Measurements from ENCODE around the gene COX5A. TPM values are rescaled to one million over a fixed set of nuclear protein-coding genes. Genes with fewer than 3 reads are reported as not detected.

COX5A gene
- total RNA-seq, 2 experiments from 2014 or later: 342 TPM

DNA sequence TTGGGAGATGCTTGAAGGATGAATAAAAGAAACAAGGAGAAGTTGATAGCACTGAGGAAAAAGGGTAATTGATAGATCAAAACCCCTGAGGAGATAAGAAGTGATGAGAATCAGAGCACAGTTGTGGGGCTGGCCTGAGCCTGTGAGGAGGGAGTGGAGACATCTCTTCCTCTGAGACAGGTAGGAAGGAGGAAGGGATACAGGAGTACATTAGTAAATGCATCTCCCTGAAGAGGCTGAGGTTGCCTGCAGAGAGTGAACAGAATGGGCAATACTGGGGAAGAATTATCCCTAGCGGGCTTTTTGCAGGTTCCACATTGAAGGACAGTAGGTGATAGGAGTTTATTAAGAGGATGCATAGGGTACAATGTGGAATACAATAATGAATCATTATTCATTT lies 40.2 kb upstream of the COX5A start:
- Mint-ChIP-seq H3K36me3 (ENCODE audit: low read depth) (no peaks in the 10 kb centered on the region), H3K27me3 (peaks cover 10% of the 10 kb centered on the region), H3K4me3 (no peak overlapping the region), H3K9me3 (no peaks in the 10 kb centered on the region), H3K27ac (no peak overlapping the region), H3K4me1 (ENCODE audit: low read depth) (peaks cover 14% of the 10 kb centered on the region)
- POLR2A ChIA-PET: interaction anchor here (1.0 kb wide), 1 partner anchor 45 kb away, joined by 3 read pairs; the partner anchor contains the start of gene PPCDC
- intact Hi-C loops (cut with micrococcal nuclease): no loop called here
- DNase-seq (no peak), ATAC-seq (no peak)
- TF ChIP-seq CTCF (IDR thresholded peaks at IDR 0.05): no peak
- CTCF ChIA-PET: interaction anchor here (0.8 to 2.6 kb wide), 4 partner anchors 23 to 226 kb away, joined by 3 to 13 read pairs (median 4); no protein-coding TSS in a partner anchor

DNA sequence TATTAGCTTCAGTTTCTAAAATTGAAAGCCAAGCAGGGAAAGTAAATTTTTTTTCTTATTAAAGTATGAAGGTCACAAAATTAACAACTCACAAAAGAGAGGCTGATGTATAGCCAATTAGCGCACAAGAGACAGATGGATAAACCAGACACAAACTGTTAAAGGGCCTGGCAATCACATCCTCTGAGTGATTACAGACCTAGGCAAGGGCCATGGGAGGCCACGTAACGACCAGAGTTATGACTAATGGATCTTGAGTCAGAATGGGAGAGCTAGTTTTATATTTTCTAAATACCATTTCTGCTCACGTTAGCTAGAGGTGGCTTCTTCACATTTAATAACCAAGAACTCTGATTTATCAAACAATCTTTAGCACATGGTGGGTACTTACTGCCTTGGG lies 39.7 kb upstream of the COX5A start:
- ATAC-seq (peak; percentile 90), DNase-seq (peak; percentile 67)
- Mint-ChIP-seq H3K27ac (no peak overlapping the region), H3K27me3 (peaks cover 15% of the 10 kb centered on the region), H3K4me1 (ENCODE audit: low read depth) (peaks cover 14% of the 10 kb centered on the region), H3K36me3 (ENCODE audit: low read depth) (no peaks in the 10 kb centered on the region), H3K9me3 (no peaks in the 10 kb centered on the region), H3K4me3 (no peak overlapping the region)
- POLR2A ChIA-PET: interaction anchor here (1.0 kb wide), 1 partner anchor 46 kb away, joined by 3 read pairs; the partner anchor contains the start of gene PPCDC
- intact Hi-C loops (cut with micrococcal nuclease): no loop called here
- CTCF ChIA-PET: interaction anchor here (0.9 to 1.8 kb wide), 3 partner anchors 18 to 226 kb away, joined by 4 to 5 read pairs (median 4); no protein-coding TSS in a partner anchor
- TF ChIP-seq CTCF (IDR thresholded peaks at IDR 0.05): no peak

GRCh38 chr15:74976159-74976558 lies 38.3 kb upstream of the COX5A start:
- ATAC-seq: no peak
- Mint-ChIP-seq H3K9me3 (no peaks in the 10 kb centered on the region), H3K27ac (no peak overlapping the region), H3K4me3 (no peak overlapping the region), H3K4me1 (ENCODE audit: low read depth) (peaks cover 14% of the 10 kb centered on the region), H3K36me3 (ENCODE audit: low read depth) (no peaks in the 10 kb centered on the region), H3K27me3 (peaks cover 12% of the 10 kb centered on the region)
- no peak for DNase-seq
- ChIA-PET CTCF (interaction anchor here (0.8 to 1.1 kb wide), 3 partner anchors 8 to 15 kb away, joined by 4 read pairs; no protein-coding TSS in a partner anchor), POLR2A (interaction anchor here (0.6 kb wide), 1 partner anchor 54 kb away, joined by 3 read pairs; no protein-coding TSS in a partner anchor)
- intact Hi-C loops (cut with micrococcal nuclease): no loop called here
- no peak for TF ChIP-seq CTCF (IDR thresholded peaks at IDR 0.05)

DNA sequence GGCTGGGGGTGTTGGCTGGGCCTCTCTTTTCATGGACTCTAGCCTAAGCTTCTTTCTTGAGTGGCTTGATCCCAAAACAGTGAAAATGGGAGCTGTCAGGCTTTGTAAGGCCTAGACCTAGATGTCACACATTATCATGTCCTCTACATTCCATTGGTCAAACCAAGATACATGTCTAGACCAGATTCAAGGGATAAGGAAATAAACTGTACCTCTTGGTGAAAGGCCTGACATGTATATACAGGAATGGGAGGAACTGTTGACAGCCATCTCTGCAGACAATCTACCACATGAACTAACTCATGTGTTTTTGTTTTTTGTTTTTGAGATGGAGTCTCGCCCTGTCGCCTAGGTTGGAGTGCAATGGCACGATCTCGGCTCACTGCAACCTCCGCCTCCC lies 29.8 kb upstream of the COX5A start:
- DNase-seq: no peak
- no peak for ATAC-seq
- H3K9me3 Mint-ChIP-seq: no peaks in the 10 kb centered on the region
- intact Hi-C loops (cut with micrococcal nuclease): no loop called here
- no peak for TF ChIP-seq CTCF (IDR thresholded peaks at IDR 0.05)
- ChIA-PET CTCF (interaction anchor here (1.3 kb wide), 2 partner anchors 17 to 66 kb away, joined by 3 to 7 read pairs; no protein-coding TSS in a partner anchor), POLR2A (no interaction called here)
- no peak overlapping the region for H3K27ac Mint-ChIP-seq
- H3K36me3 Mint-ChIP-seq (ENCODE audit: low read depth): no peaks in the 10 kb centered on the region
- H3K27me3 Mint-ChIP-seq: peaks cover 2% of the 10 kb centered on the region
- no peaks in the 10 kb centered on the region for H3K4me1 Mint-ChIP-seq (ENCODE audit: low read depth)
- no peak overlapping the region for H3K4me3 Mint-ChIP-seq

- no peaks in the 10 kb centered on the region for H3K36me3 Mint-ChIP-seq (ENCODE audit: low read depth)
- ATAC-seq: no peak
- no peak for TF ChIP-seq CTCF (IDR thresholded peaks at IDR 0.05)
- no peak overlapping the region for H3K27ac Mint-ChIP-seq
- intact Hi-C loops (cut with micrococcal nuclease): no loop called here
- ChIA-PET CTCF (interaction anchor here (6.9 kb wide), 1 partner anchor 14 kb away, joined by 36 read pairs; no protein-coding TSS in a partner anchor), POLR2A (no interaction called here)
- H3K4me3 Mint-ChIP-seq: no peak overlapping the region
- H3K4me1 Mint-ChIP-seq (ENCODE audit: low read depth): peaks cover 17% of the 10 kb centered on the region
- DNase-seq: no peak
- H3K27me3 Mint-ChIP-seq: peaks cover 11% of the 10 kb centered on the region
- H3K9me3 Mint-ChIP-seq: no peaks in the 10 kb centered on the region
These were observed 26.9 kb upstream of the COX5A start for GRCh38 chr15:74964794-74965193.
